ENCODE measurements around the gene ATP7B.

- TF ChIP-seq POLR2A (IDR thresholded peaks at IDR 0.05; ENCODE audit: low read depth, low read length) (no peak), SPI1 (IDR thresholded peaks at IDR 0.05; ENCODE audit: low read depth, low read length) (no peak)
These were observed 50.5 kb downstream of the ATP7B start for GRCh38 chr13:51960766-51961165.
